Measurements from ENCODE around the gene SPPL2B.

SPPL2B gene

DNA sequence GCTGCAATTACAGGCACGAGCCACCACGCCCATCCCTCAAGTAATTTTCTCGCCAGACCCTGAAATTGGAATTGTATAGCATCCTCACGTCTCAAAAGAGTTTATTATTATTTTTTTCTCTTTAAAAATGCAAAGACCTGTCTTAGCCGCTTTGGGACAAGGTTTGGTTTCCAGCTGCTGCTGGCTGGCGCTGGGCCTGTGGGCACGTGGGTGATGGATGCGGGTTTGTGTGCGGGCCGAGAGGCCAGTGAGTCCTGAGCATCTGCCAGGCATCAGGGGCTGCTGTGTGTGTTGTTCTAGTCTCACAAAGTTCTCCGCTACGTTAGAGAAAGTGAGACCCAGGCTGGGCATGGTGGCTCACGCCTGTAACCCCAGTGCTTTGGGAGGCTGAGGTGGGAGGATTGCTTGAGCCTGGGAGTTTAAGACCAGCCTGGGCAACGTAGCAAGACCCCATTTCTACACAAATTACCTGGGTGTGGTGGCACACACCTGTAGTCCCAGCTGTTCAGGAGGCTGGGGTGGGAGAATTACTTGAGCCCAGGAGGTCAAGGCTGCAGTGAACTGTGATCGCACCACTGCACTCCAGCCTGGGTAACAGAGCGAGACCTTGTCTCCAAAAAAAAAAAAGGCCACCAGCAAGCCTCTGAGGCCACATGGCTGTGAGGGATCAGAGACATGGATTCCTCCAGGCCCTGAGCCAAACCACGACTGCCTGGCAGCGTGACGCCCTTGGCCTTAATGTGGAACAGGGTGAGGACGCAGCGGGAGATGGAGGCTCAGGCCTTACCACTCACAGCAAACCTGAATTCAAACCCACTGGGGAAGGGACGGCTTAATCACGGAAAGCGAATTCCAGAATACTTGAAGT lies 26.9 kb downstream of the SPPL2B start:
- Mint-ChIP-seq H3K9me3 (no peaks in the 10 kb centered on the region), H3K4me1 (ENCODE audit: low read depth) (no peaks in the 10 kb centered on the region), H3K36me3 (ENCODE audit: low read depth) (peaks cover 27% of the 10 kb centered on the region), H3K27ac (no peak overlapping the region), H3K27me3 (peaks cover 21% of the 10 kb centered on the region), H3K4me3 (no peak overlapping the region)
- intact Hi-C loops (cut with micrococcal nuclease): no loop called here

DNA sequence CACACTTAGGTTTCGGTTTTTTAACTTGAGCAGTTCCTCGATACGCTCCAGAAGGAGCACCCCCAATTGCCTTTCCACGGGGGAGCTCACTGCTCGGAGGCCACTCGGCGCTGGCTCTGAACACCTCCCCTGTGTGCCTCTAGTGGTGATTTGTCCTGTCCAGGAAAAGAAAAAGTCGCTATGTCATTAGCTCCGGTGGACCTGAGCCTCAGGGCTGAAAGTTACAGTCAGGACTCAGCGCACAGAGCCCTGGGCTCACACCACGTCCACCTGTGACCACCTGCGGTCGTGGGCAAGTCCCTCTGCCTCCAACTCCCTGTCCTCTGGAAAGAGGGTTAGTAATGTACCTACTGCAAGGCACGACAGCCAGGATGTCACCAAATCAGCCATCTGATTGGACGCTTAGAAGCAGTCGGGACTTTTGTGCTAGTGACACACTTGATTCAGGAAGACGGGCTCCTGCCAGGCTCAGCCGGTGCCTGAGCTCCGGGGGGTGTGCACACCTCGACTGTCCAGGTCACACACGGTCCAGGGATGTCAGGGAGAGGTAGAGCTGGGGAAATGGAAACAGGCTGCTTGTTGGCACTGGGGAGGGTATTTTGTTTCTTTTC lies 27.7 kb downstream of the SPPL2B start:
- Mint-ChIP-seq H3K36me3 (ENCODE audit: low read depth) (peaks cover 25% of the 10 kb centered on the region), H3K27ac (no peak overlapping the region), H3K9me3 (no peaks in the 10 kb centered on the region), H3K4me3 (no peak overlapping the region), H3K27me3 (peaks cover 26% of the 10 kb centered on the region), H3K4me1 (ENCODE audit: low read depth) (no peaks in the 10 kb centered on the region)
- intact Hi-C loops (cut with micrococcal nuclease): no loop called here

DNA sequence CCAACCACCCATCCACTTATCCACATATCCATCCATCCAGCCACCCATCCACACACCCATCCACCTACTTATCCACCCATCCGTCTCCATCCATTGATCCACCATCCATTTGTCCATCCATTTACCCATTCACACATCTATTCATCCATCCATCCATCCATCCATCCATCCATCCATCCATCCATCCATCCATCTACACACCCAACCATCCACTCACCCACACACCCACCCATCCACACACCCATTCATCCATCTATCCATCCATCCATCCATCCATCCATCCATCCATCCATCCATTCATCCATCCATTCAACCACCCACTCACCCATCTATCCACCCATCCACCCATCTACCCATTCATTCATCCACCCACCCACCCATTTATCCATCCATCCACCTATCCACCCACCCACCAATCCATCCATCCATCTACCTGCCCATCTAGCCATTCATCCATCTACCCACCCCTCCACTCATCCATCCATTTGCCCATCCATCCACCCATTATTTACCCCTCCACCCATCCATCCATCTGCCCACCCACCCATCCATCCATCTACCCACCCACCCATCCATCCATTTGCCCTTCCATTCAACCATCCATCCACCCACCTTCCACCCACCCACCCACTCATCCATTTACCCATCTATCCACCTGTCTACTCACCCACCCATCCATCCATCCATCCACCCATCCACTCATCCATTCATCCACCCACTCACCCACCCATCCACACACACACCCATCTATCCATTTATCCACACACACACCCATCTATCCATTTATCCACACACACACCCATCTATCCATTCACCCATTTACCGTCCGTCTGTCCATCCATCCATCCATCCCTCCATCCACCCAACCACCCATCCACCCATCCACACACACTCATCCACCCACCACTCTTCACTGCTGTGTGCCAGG lies 29.1 kb downstream of the SPPL2B start:
- H3K4me3 Mint-ChIP-seq: no peak overlapping the region
- intact Hi-C loops (cut with micrococcal nuclease): no loop called here
- H3K36me3 Mint-ChIP-seq (ENCODE audit: low read depth): peaks cover 21% of the 10 kb centered on the region
- H3K27ac Mint-ChIP-seq: no peak overlapping the region
- no peaks in the 10 kb centered on the region for H3K9me3 Mint-ChIP-seq
- H3K27me3 Mint-ChIP-seq: peaks cover 26% of the 10 kb centered on the region
- no peaks in the 10 kb centered on the region for H3K4me1 Mint-ChIP-seq (ENCODE audit: low read depth)

- no peak overlapping the region for H3K4me3 Mint-ChIP-seq
- intact Hi-C loops (cut with micrococcal nuclease): no loop called here
Measured at GRCh38 chr19:2358548-2359173, 30.2 kb downstream of the SPPL2B start.

DNA sequence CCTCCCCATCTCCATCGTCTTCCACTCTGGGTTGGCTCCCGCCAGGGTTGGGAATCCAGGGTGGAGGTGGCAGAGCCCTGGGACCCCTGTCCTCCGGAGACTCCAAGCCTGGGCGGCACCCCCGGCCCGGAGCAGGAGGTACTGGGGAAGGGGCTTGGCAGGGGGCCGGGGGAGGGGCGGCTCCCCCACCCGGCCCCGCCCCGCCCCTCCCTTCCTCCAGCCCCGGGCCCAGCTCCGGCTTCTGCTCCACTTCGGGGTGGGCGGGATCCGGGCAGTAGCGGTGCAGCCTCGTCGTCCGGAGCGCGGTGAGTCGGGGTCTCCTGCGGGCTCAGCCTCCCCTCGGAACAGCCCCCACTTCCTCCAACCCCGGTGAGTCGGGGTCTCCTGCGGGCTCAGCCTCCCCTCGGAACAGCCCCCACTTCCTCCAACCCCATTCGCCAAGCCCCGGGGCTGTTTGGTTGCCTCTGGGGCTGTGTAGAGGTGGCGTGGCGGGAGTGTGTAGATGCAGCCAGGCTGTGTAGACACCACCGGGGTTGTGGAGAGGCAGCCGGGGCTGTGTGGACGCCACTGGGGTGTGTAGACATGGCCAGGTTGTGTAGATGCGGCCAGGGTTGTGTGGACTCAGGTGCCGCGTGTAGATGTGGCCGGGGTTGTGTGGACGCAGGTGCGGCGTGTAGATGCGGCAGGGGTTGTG lies 31.7 kb downstream of the SPPL2B start, which contains the start of gene TMPRSS9:
TSS of gene TMPRSS9 (plus strand) at position 274 of the 694 bp plus-strand sequence. CDS start 29,521 bp downstream, outside the sequence.
- H3K4me1 Mint-ChIP-seq (ENCODE audit: low read depth): no peaks in the 10 kb centered on the region
- intact Hi-C loops (cut with micrococcal nuclease): no loop called here
- H3K9me3 Mint-ChIP-seq: no peaks in the 10 kb centered on the region
- H3K4me3 Mint-ChIP-seq: no peak within 1 kb of the TSS
- peaks cover 39% of the 10 kb centered on the region for H3K27me3 Mint-ChIP-seq
- H3K36me3 Mint-ChIP-seq (ENCODE audit: low read depth): no peaks in the 10 kb centered on the region
- H3K27ac Mint-ChIP-seq: no peak within 1 kb of the TSS

More at GRCh38 chr19:2358548-2359173, 30.2 kb downstream of the SPPL2B start:
- Mint-ChIP-seq H3K4me1 (ENCODE audit: low read depth) (no peaks in the 10 kb centered on the region), H3K9me3 (no peaks in the 10 kb centered on the region), H3K27ac (no peak overlapping the region), H3K36me3 (ENCODE audit: low read depth) (peaks cover 10% of the 10 kb centered on the region), H3K27me3 (peaks cover 26% of the 10 kb centered on the region)

DNA sequence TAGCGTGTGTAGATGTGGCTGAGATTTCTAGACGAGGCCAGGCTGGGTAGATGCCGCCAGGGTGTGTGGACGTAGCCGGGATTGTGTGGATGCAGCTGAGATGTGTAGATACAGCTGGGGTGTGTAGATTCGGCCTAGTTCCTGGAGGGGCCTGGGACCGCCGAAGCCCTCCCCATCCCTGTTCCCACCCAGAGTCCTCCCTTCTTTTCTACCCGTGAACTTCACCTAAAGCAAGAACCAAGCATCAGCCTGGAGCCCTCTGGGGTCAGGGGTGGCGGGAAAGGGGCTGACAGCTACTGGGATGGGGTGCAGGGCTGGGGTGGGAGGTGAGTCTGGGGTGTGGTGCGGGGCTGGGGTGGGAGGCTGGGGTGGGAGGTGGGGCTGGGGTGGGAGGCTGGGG lies 32.3 kb downstream of the SPPL2B start:
- intact Hi-C loops (cut with micrococcal nuclease): no loop called here
- no peaks in the 10 kb centered on the region for H3K4me1 Mint-ChIP-seq (ENCODE audit: low read depth)
- peaks cover 44% of the 10 kb centered on the region for H3K27me3 Mint-ChIP-seq
- H3K9me3 Mint-ChIP-seq: no peaks in the 10 kb centered on the region
- H3K4me3 Mint-ChIP-seq: no peak overlapping the region
- H3K27ac Mint-ChIP-seq: no peak overlapping the region
- no peaks in the 10 kb centered on the region for H3K36me3 Mint-ChIP-seq (ENCODE audit: low read depth)

DNA sequence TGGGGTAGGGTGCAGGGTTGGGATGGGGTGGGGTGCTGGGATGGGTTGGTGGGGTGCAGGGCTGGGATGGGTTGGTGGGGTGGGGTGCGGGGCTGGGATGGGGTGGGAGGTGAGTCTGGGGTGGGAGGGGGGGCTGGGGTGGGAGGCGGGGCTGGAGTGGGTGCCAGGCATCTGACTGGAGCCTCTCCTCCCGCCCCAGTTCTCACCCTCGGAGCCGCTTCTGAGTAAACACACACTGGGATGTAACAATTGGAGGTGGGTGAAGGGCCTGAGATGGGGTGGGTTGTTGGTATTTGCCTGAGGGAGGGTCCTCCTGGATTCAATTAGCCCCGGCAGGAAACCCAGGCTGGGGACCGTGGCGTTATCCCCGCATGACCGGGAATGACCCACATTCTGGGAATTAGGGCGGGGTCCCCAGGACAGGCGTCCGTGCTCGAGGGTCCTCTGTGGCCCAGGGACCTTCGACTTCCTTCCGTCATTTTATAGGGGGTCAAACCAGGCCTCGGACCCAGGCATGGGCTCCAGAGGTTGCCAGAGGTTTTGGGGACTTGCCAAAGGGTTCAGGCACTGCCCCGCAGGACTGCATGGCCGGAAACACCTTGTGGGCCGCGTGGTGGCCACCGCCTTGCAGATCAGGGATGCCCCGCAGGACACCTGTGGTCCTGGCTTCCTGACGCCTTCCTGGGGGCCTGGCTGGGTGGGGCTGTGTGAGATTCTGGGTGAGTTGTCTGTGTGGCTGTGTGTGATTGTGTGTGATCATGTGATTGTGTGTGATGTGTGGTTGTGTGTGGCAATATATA lies 33.0 kb downstream of the SPPL2B start:
- no peak overlapping the region for H3K4me3 Mint-ChIP-seq
- H3K9me3 Mint-ChIP-seq: no peaks in the 10 kb centered on the region
- no peaks in the 10 kb centered on the region for H3K36me3 Mint-ChIP-seq (ENCODE audit: low read depth)
- H3K27ac Mint-ChIP-seq: no peak overlapping the region
- no peaks in the 10 kb centered on the region for H3K4me1 Mint-ChIP-seq (ENCODE audit: low read depth)
- H3K27me3 Mint-ChIP-seq: peaks cover 47% of the 10 kb centered on the region
- intact Hi-C loops (cut with micrococcal nuclease): no loop called here

GRCh38 chr19:2362046-2362969 lies 33.8 kb downstream of the SPPL2B start:
- no peaks in the 10 kb centered on the region for H3K9me3 Mint-ChIP-seq
- H3K27ac Mint-ChIP-seq: no peak overlapping the region
- H3K4me1 Mint-ChIP-seq (ENCODE audit: low read depth): no peaks in the 10 kb centered on the region
- no peaks in the 10 kb centered on the region for H3K36me3 Mint-ChIP-seq (ENCODE audit: low read depth)
- intact Hi-C loops (cut with micrococcal nuclease): no loop called here
- H3K4me3 Mint-ChIP-seq: no peak overlapping the region
- peaks cover 49% of the 10 kb centered on the region for H3K27me3 Mint-ChIP-seq

- Mint-ChIP-seq H3K4me1 (ENCODE audit: low read depth) (no peaks in the 10 kb centered on the region), H3K36me3 (ENCODE audit: low read depth) (no peaks in the 10 kb centered on the region), H3K27ac (no peak overlapping the region), H3K4me3 (no peak overlapping the region), H3K27me3 (peaks cover 49% of the 10 kb centered on the region), H3K9me3 (no peaks in the 10 kb centered on the region)
- intact Hi-C loops (cut with micrococcal nuclease): no loop called here
Measured at GRCh38 chr19:2362970-2363300, 34.5 kb downstream of the SPPL2B start.

DNA sequence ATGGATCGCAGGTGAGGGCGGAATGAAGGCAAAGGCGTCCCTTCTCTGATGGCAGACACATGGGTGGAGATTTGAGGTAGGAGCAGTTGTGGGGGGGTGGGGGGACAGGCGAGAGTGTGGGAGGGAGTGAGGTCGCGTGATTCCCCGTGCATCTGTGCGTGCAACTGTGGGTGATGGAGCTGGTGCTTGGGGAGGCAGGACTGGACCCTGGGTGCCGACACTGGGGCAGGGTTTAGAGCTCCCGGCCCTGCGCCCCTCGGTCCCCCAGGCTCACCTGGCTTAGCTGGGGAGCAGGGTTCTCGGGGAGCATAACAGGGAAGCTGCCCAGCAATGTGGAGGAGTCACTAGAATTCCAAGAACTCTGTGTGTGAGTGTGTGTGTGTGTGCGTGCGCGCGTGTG lies 34.9 kb downstream of the SPPL2B start:
- Mint-ChIP-seq H3K9me3 (no peaks in the 10 kb centered on the region), H3K27me3 (peaks cover 50% of the 10 kb centered on the region), H3K36me3 (ENCODE audit: low read depth) (no peaks in the 10 kb centered on the region), H3K27ac (no peak overlapping the region), H3K4me3 (no peak overlapping the region), H3K4me1 (ENCODE audit: low read depth) (no peaks in the 10 kb centered on the region)
- intact Hi-C loops (cut with micrococcal nuclease): no loop called here

- intact Hi-C loops (cut with micrococcal nuclease): no loop called here
- no peaks in the 10 kb centered on the region for H3K9me3 Mint-ChIP-seq
- H3K36me3 Mint-ChIP-seq (ENCODE audit: low read depth): no peaks in the 10 kb centered on the region
- no peak overlapping the region for H3K4me3 Mint-ChIP-seq
- peaks cover 42% of the 10 kb centered on the region for H3K27me3 Mint-ChIP-seq
- H3K4me1 Mint-ChIP-seq (ENCODE audit: low read depth): no peaks in the 10 kb centered on the region
- no peak overlapping the region for H3K27ac Mint-ChIP-seq
Measured at GRCh38 chr19:2365201-2365970, 36.9 kb downstream of the SPPL2B start.

Measured in dendritic cell treated with granulocyte-macrophage colony-stimulating factor and Interleukin-4, amounts not matched to agents 40 ng/mL and 50 ng/mL, for 4 days (primary cell).